Endodermal cell (in vitro differentiated cells): ENCODE data around the gene MXD4. TPM values are rescaled to one million over a fixed set of nuclear protein-coding genes. Genes with fewer than 3 reads are reported as not detected.
A peak's percentile ranks its signal among the peaks of the same experiment; 100 is the strongest.

Experiments used
- DNase-seq: peaks from one replicate; pipeline ENCODE4 v3.0.0-alpha.2; 2017
- H3K27ac ChIP-seq: 2 replicates; pipeline ENCODE4 v1.5.1; 2013; ENCODE audit warnings: mild to moderate bottlenecking, low read depth, low read length, moderate library complexity
- H3K27me3 ChIP-seq: 2 replicates; pipeline ENCODE4 v1.6.1; 2013; ENCODE audit warnings: mild to moderate bottlenecking, low read length, moderate library complexity; ENCODE audit not compliant: insufficient read depth, control insufficient read depth, poor library complexity, severe bottlenecking
- H3K36me3 ChIP-seq: 2 replicates; pipeline ENCODE4 v1.7.0; 2013; ENCODE audit warnings: mild to moderate bottlenecking, low read length, moderate library complexity; ENCODE audit not compliant: control insufficient read depth, insufficient read depth
- H3K4me1 ChIP-seq: one replicate; pipeline ENCODE4 v1.7.0; 2013; ENCODE audit warnings: low read length; ENCODE audit not compliant: control insufficient read depth, insufficient read depth
- H3K4me3 ChIP-seq: 2 replicates; pipeline ENCODE4 v1.5.1; 2013; ENCODE audit warnings: mild to moderate bottlenecking, low read length, moderate library complexity
- H3K9ac ChIP-seq: 2 replicates; pipeline ENCODE4 v1.6.1; 2013; ENCODE audit warnings: mild to moderate bottlenecking, low read length, moderate library complexity; ENCODE audit not compliant: poor library complexity, severe bottlenecking; ENCODE audit errors: extremely low read depth
- H3K9me3 ChIP-seq: 2 replicates; pipeline ENCODE4 v1.6.1; 2013; ENCODE audit warnings: mild to moderate bottlenecking, low read length, moderate library complexity; ENCODE audit not compliant: control insufficient read depth
- H3K27ac Mint-ChIP-seq: 2 replicates; pipeline ENCODE4 v1.8.0; 2020; ENCODE audit warnings: mixed read lengths
- H3K27me3 Mint-ChIP-seq: 2 replicates; pipeline ENCODE4 v1.8.0; 2021; ENCODE audit warnings: mild to moderate bottlenecking, mixed read lengths; ENCODE audit not compliant: insufficient read depth
- H3K36me3 Mint-ChIP-seq: 2 replicates; pipeline ENCODE4 v1.8.0; 2020; ENCODE audit warnings: low read depth, mixed read lengths
- H3K4me1 Mint-ChIP-seq: 2 replicates; pipeline ENCODE4 v1.8.0; 2020; ENCODE audit warnings: mixed read lengths
- H3K4me3 Mint-ChIP-seq: 2 replicates; pipeline ENCODE4 v1.8.0; 2020; ENCODE audit warnings: mild to moderate bottlenecking, moderate library complexity, mixed read lengths
- H3K9me3 Mint-ChIP-seq: 2 replicates; pipeline ENCODE4 v1.8.0; 2020; ENCODE audit warnings: mild to moderate bottlenecking, mixed read lengths
- WGBS, 2 experiments: methylation state at CpG; one replicate each; pipeline versions ENCODE4 v1.1.5 to v1.1.7; 2013; ENCODE audit warnings: missing lambda C conversion rate in 2 of 2, mixed read lengths in 1 of 2; ENCODE audit not compliant: insufficient coverage in 1 of 2, insufficient read length in 1 of 2; 5-methylcytosine and 5-hydroxymethylcytosine counted together
- total RNA-seq, 2 donors: library from RNA; stranded (reverse); fragmentation: NEBNext Ultra II Directional in 1 of 2; extraction: Animal tissue kit (Norgen Biotek cat#: 25700) in 1 of 2; gene quantifications; 2 replicates in 1 of 2; 3 replicates in 1 of 2; pipeline ENCODE4 v1.2.1, GENCODE V29; 2021
- TF ChIP-seq, protein P1 (sequence below): fragments of 200-600 bp; sonication (generic); conservative IDR thresholded peaks from 2 replicates; pipeline ENCODE4 v1.5.0; 2021; ENCODE audit warnings: antibody characterized with exemption, mild to moderate bottlenecking

Gene MXD4
- total RNA-seq, 2 donors from 2014 or later, result 46.0 to 78.8 TPM

DNA sequence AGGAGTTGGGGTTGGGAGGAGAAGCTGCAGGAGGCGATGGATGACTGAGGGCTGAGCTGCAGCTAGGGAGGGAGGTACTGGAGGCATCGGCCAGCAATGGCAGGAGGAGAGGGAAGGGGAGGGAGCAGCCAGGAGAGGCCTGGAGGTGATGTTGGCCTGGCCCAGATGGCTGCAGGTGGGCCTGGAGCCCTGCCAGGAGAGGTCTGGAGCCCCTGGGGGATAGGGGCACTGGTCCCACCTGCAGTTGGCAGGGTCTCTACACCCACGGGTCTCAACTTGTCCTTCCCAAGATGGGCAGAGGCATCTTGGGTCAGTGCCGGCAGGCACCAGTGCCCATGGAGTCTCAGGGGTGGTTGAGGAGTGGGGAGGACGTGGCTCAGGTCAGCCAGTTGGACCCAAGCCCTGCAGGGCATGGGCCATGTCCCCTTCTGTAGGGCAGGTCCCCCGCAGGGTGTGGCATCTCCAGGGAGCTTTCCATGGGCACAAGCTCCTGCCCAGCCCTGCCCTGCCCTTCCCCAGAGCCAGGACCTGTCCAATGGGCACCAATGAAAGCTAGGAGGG, 2.7 kb upstream of the MXD4 start:
- H3K4me1 ChIP-seq, result peaks cover 17% of the 10 kb centered on the region
- Mint-ChIP-seq H3K36me3 (no peaks in the 10 kb centered on the region), H3K4me1 (peaks cover 15% of the 10 kb centered on the region), H3K27ac (no peak overlapping the region), H3K27me3 (no peaks in the 10 kb centered on the region), H3K9me3 (no peaks in the 10 kb centered on the region), H3K4me3 (no peak overlapping the region)
- no peak overlapping the region for H3K9ac ChIP-seq
- no peak for DNase-seq
- H3K4me3 ChIP-seq, result no peak overlapping the region
- H3K27me3 ChIP-seq, result no peaks in the 10 kb centered on the region
- TF ChIP-seq, protein P1, sequence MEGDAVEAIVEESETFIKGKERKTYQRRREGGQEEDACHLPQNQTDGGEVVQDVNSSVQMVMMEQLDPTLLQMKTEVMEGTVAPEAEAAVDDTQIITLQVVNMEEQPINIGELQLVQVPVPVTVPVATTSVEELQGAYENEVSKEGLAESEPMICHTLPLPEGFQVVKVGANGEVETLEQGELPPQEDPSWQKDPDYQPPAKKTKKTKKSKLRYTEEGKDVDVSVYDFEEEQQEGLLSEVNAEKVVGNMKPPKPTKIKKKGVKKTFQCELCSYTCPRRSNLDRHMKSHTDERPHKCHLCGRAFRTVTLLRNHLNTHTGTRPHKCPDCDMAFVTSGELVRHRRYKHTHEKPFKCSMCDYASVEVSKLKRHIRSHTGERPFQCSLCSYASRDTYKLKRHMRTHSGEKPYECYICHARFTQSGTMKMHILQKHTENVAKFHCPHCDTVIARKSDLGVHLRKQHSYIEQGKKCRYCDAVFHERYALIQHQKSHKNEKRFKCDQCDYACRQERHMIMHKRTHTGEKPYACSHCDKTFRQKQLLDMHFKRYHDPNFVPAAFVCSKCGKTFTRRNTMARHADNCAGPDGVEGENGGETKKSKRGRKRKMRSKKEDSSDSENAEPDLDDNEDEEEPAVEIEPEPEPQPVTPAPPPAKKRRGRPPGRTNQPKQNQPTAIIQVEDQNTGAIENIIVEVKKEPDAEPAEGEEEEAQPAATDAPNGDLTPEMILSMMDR, result no peak
- 57 to 85% methylated on average over 1 to 6 of the region's 6 CpGs for WGBS, 2 experiments
- no peaks in the 10 kb centered on the region for H3K9me3 ChIP-seq
- no peak overlapping the region for H3K27ac ChIP-seq
- peaks cover 4% of the 10 kb centered on the region for H3K36me3 ChIP-seq

DNA sequence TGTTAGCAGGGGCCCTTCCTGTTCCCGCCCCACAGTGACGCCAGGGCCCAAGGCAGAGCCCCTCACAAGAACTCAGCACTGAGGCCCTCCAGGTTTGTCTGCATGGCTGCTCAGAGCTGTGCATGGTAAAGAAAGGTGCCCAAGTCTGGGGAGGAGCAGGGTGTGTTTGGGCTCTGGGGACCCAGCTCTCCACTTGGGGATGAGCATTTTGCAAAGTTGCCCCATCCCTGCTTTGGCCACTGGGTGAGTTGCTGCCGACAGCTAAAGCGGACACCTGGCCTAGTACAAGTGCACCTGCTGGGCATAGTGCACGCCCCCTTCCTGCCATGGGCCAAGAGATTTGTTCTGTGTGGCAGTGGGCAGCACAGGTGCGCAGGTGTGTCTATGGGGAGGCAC, 2.0 kb upstream of the MXD4 start:
- no peaks in the 10 kb centered on the region for H3K36me3 Mint-ChIP-seq
- H3K27ac Mint-ChIP-seq, result no peak overlapping the region
- H3K9me3 Mint-ChIP-seq, result no peaks in the 10 kb centered on the region
- no peaks in the 10 kb centered on the region for H3K27me3 Mint-ChIP-seq
- Histone ChIP-seq H3K4me1 (peaks cover 15% of the 10 kb centered on the region), H3K27me3 (no peaks in the 10 kb centered on the region), H3K9me3 (no peaks in the 10 kb centered on the region), H3K4me3 (no peak overlapping the region), H3K9ac (no peak overlapping the region), H3K27ac (no peak overlapping the region), H3K36me3 (peaks cover 4% of the 10 kb centered on the region)
- no peak for DNase-seq
- 80 to 81% methylated on average over 6 of the region's 6 CpGs for WGBS, 2 experiments
- H3K4me1 Mint-ChIP-seq, result peaks cover 8% of the 10 kb centered on the region
- no peak overlapping the region for H3K4me3 Mint-ChIP-seq
- TF ChIP-seq, protein P1, result no peak

DNA sequence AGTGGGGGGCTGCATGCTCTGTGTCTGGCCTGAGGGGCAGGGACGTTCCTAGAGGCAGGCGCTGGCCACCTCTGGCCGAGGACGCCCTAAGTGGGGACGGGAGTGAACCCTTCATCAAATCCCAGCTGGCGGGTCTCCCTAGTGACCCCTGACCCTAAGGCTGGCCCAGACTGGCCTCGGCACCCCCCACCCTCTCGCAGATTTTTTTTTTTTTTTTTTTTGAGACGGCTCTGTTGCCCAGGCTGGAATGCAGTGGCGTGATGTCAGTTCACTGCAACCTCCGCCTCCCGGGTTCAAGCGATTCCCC, 988 bp upstream of the MXD4 start:
- peaks cover 4% of the 10 kb centered on the region for H3K36me3 ChIP-seq
- no peaks in the 10 kb centered on the region for H3K9me3 ChIP-seq
- 74 to 93% methylated on average over 5 to 13 of the region's 13 CpGs for WGBS, 2 experiments
- peaks cover 14% of the 10 kb centered on the region for H3K4me1 ChIP-seq
- no peaks in the 10 kb centered on the region for H3K9me3 Mint-ChIP-seq
- TF ChIP-seq, protein P1, result no peak
- no peaks in the 10 kb centered on the region for H3K36me3 Mint-ChIP-seq
- no peaks in the 10 kb centered on the region for H3K27me3 Mint-ChIP-seq
- peak overlapping the region; percentile 64 for H3K27ac Mint-ChIP-seq
- H3K9ac ChIP-seq, result peak overlapping the region; percentile 42
- no peaks in the 10 kb centered on the region for H3K27me3 ChIP-seq
- H3K4me3 ChIP-seq, result peak overlapping the region; percentile 77
- H3K4me3 Mint-ChIP-seq, result peak overlapping the region; percentile 63
- no peak overlapping the region for H3K27ac ChIP-seq
- DNase-seq, result no peak
- H3K4me1 Mint-ChIP-seq, result peaks cover 6% of the 10 kb centered on the region
